Measurements from ENCODE around the gene ZNF316.

ZNF316 gene

DNA sequence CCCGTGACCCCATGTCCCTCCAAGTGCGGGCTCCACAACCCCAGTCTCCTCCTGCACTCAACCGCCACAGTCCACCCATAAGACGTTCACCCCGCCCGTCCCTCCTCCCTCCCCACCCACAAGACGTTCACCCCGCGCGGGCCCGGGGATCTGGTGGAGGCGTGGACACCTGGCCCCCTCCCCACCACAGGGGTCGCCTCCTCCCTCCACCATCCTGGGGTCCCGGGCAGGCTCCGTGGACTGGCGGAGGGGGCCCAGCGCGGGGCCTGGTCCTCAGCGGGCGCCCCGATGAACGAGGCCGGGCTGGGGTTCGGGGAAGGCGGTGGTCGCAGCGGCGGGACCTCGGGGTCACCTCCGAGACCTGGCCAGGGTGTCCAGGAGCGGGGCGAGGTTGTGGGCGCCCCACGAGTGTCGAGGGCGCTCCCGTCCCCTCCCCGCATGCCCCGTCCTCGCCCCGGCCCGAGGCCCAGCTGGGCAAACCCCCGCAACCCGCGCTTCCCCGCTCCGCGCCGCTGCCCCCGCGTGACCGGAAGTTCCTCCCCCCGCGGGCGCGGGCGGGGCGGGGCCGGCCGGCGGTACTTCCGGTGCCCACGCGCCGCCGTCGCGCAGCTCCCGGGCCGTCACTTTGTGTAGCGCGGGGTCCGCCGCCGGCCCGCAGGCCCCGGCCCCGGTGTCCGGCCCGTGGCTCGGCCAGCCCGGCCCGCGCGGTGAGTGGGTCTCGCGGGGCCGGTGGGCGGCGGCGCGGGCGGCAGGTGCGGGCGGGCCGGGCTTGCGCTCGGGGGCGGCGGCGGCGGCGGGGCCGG lies at the start of gene ZNF316:
Gene ZNF316, plus strand, starts transcription at position 578 of the 803 bp plus-strand sequence. CDS start 5,092 bp downstream, outside the sequence.
- TF ChIP-seq CTCF (IDR thresholded peaks at IDR 0.05; ENCODE audit: insufficient read depth, low read depth, low read length, missing control alignments), result no peak
- DNase-seq (ENCODE audit: low read depth), result peak; percentile 47
- peak within 1 kb of the TSS; percentile 66 for H3K4me3 ChIP-seq (ENCODE audit: low read length)

DNA sequence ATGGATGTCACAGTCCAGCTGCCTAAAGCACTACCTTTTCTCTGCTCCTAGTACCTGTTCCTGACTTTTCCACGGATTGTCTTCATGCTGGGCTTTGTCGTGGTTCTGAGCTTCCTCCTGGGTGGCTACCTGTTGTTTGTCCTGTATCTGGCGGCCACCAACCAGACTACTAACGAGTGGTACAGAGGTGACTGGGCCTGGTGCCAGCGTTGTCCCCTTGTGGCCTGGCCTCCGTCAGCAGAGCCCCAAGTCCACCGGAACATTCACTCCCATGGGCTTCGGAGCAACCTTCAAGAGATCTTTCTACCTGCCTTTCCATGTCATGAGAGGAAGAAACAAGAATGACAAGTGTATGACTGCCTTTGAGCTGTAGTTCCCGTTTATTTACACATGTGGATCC lies 48.6 kb upstream of the ZNF316 start:
- H3K4me3 ChIP-seq (ENCODE audit: low read length), result no peak overlapping the region
- DNase-seq (ENCODE audit: low read depth), result no peak
- TF ChIP-seq CTCF (IDR thresholded peaks at IDR 0.05; ENCODE audit: insufficient read depth, low read depth, low read length, missing control alignments), result no peak

DNA sequence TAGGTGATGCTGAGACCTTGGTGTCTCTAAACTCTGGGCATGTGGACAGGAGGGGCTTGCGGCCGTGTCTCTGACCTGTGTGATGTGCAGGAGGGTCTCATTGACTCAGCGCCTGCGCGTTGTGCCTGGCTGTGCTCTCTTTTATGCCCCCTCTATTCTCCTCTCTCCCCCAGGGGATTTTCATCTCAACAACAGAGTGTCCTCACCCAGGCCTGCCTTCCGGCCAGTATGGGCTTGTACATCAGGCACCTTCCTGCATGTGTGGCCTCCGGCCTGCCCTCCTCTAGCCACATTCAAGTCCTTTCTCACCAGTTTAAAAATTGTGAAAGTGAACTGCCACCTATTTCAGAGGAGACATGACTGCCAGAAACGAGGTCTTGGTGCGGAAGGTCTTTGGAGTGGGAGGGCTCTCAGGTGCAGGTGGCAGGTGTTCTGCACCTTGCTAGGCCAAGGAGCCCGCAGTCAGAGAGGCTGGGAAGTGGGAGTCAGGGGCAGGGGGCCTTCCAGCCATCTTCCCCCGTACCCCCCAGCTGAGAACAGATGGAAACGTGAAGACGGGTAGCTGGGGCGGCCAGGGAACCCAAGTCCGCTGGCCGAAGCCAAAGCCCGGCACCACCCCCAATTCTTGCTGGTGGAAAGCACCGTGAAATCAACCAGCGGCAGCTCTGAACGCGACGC lies 47.8 kb upstream of the ZNF316 start:
- H3K4me3 ChIP-seq (ENCODE audit: low read length), result peak overlapping the region; percentile 19
- DNase-seq (ENCODE audit: low read depth), result no peak
- TF ChIP-seq CTCF (IDR thresholded peaks at IDR 0.05; ENCODE audit: insufficient read depth, low read depth, low read length, missing control alignments), result no peak

DNA sequence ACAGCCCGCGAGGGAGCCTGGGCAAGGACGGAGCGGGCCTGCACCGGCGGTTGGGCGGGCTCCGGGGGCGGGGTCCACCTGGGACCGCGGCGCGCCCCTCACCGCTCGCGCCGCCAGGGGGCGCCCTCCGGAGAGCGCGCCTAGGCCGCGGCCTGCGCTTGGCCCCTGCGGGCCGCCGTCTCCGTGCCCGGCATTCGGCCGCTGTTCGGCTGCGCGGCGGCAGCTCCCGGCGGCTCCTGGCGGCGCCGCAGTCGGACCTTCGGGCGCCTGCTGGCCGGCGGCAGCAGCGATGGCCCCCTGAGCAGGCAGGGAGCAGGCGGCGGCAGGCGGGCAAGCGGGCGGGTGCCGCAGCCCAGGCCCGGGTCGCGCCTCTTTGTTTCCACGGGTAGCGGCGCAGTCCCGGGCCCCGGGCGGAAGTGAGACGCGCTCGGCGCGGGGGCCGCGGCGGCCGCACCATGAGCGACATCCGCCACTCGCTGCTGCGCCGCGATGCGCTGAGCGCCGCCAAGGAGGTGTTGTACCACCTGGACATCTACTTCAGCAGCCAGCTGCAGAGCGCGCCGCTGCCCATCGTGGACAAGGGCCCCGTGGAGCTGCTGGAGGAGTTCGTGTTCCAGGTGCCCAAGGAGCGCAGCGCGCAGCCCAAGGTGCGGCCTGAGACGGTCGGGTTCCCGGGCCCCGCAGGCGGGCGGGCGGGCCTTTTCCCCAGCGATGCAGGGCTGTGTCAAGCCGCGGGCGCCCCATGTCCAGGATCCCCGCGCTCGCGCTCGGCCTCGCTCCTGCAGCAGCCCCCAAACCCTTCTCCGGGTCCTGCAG lies 47.1 kb upstream of the ZNF316 start, which contains the start of gene INTS15:
Gene INTS15, plus strand, starts transcription at position 193 of the 816 bp plus-strand sequence. Its CDS starts 263 bp downstream, at position 456.
- peak within 1 kb of the TSS; percentile 74 for H3K4me3 ChIP-seq (ENCODE audit: low read length)
- TF ChIP-seq CTCF (IDR thresholded peaks at IDR 0.05; ENCODE audit: insufficient read depth, low read depth, low read length, missing control alignments), result peak; percentile 26
- DNase-seq (ENCODE audit: low read depth), result peak; percentile 85

- peak; percentile 27 for DNase-seq (ENCODE audit: low read depth)
Observed at GRCh38 chr7:6590645-6591110, 46.4 kb upstream of the ZNF316 start.

More at GRCh38 chr7:6590645-6591110, 46.4 kb upstream of the ZNF316 start:
- no peak for TF ChIP-seq CTCF (IDR thresholded peaks at IDR 0.05; ENCODE audit: insufficient read depth, low read depth, low read length, missing control alignments)
- peak overlapping the region; percentile 74 for H3K4me3 ChIP-seq (ENCODE audit: low read length)
